HG02588 (cell line): ENCODE results near the gene GLDN.
"Not testable (repeated sequence)": the region's sequence is repeated elsewhere in the genome, so short reads cannot be mapped to it uniquely, and the experiment has no call there.

Experiments used
- ATAC-seq: cut with Tn5 transposase; IDR thresholded peaks from one replicate; pipeline ENCODE4 v1.9.1; 2021; ENCODE audit warnings: mild to moderate bottlenecking, moderate library complexity; ENCODE audit not compliant: unreplicated experiment

GLDN gene

DNA sequence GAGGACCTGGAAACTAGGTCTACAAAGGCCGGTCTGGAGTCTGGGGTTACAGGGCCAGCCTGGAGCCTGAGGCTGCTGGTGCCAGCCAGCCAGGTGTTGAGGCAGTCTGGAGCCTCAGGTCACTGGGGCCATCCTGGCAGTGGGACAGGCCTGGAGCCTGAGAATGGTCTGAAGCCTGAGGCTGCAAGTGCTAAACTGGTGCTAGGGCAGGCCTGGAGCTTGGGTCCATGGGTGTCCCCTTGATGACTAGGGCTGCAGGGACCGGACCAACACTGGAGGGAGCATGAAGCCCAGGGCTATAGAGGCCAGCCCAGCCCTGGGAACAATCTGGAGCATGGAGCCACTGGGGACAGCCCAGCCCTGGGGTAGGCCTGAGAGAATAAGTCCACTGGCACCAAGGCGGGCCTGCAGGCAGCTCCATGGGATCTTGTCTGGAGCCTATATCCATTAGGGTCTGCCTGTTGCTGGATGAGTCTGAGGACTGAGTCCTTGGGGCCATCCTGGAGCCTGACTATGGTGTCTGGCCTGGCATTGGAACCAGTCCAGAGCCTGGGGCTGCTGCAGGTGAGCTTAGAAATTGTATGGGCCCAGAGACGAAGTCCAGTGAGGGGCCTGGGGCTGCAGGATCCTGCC is 101.9 kb downstream of the GLDN start:
- ATAC-seq, result no peak

DNA sequence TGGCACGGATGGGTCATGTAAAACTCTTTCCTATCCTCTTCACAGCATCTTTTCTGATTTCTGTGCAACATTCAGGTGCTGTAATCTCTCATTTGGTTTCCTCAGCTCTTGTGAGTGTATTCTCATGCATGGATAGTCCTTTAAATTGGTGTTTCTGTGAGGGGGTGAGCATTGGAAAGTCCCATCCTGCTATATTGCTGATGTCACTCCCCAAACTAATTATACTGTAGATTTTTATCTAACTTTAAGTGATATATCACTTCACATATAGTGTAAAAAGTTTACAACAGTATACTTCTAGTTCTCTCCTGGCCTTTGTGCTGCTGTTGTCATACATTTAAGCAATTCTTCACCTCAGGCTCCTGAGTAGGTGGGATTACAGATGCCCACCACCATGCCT is 102.7 kb downstream of the GLDN start:
- ATAC-seq, result no peak

DNA sequence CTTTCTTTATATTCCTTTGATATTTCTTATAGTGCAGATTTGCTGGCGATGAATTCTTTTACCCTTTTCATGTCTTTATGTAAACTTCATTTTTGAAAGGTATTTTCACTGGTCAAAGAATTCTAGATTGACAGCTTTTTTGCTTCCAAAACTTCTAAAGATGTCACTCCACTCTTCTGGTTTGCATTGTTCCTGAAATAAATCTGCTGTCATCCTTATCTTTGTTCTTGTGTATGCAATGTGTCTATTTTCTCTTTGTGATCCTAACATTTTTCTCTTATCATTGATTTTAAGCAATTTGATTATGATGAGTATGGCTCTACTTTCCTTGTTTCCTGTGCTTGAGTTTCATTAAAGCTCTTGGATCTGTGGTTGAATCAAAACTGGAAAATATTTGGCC is 103.4 kb downstream of the GLDN start:
- no peak for ATAC-seq

DNA sequence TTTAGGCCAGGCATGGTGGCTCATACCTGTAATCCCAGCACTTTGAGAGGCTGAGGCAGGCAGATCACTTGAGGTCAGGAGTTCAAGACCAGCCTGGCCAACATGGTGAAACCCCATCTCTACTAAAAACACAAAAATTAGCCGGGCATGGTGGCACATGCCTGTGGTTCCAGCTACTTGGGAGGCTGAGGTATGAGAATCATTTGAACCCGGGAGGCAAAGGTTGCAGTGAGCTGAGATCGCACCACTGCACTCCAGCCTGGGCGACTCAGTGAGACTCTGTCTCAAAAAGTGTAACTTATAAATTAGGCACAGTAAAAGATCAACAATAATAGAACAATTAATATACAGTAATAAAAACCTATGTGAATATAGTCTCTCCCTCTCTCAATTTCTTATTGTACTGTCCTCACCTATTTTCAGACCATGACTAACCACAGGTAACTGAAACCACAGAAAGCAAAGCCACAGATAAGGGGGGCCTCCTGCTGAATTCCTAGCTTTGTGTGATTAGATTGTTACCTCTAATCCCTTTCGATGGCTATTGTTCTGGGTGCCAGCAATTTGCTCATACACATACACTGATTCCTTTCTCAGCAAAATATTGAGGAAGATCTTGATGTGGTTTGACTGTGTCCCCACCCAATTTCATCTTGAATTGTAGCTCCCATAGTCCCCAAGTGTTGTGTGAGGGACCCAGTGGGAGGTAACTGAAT is 104.7 kb downstream of the GLDN start:
- not testable (repeated sequence) for ATAC-seq

DNA sequence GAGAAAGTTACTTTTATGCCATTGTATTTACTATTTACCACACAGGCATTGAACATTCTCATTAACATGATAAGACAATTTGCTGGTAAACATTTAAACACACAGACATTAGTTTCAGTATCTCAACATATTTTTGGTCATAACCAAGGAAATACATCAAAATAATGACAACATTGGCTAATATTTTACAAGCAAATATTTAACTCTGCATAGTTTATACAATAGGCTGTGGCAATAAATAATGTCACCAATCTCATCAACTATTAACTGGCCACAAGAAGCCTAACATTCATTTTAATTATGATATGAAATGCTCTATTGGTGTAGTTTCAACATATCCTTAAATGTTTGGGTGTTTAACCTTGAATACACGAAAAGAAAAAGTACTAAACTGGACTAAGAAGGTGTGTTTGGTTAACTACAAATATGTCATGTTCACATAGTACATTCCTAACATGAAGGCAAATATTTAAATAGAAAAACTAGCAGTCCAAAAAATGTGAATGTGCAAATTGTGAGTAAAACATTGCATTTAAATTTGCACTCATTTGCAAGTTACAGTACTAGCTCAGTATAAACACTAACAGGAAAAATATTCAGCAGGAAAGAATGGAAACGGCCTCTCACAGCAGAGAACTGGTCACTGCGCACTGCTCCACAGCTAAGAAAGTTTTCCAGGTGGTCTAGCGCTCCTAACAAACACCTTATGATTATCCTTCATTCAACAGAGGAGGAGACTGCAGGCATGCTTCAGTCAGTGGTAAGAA is 106.6 kb downstream of the GLDN start:
- no peak for ATAC-seq

DNA sequence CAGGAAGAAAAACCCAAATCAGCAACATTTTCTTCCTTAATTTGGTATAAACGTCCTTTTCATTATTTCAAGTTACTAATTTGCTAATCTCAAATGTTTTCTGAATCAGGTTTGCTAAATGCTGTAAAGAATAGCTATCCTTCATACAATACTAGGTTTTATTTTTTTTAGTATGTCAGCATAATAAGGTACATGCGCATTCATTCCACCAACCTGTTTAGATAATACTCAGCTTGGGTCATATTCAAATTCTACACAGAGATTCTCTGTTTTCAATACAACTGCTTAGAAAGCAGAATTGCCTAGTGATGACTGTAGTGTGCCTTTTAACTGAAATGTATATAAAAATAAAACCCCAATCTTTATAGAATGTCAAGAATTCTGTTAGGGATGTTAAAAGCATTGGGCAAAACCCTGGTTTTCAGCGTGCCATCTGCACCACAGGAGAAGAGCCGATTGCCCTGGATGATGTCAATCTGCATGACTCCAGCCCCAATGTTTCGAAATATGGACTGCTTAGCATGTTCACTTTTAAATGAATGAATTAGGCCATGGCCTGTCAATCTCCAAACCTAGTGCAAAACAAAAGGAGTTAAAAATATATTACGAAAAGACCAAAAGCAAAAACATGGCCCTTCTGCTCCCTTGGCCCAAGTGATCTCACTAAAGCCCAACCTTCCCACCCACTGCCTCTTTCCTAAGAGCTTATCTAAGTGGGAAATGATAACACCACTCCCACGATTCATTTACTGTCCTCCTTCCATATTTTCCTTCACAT is 107.4 kb downstream of the GLDN start:
- ATAC-seq, result no peak

DNA sequence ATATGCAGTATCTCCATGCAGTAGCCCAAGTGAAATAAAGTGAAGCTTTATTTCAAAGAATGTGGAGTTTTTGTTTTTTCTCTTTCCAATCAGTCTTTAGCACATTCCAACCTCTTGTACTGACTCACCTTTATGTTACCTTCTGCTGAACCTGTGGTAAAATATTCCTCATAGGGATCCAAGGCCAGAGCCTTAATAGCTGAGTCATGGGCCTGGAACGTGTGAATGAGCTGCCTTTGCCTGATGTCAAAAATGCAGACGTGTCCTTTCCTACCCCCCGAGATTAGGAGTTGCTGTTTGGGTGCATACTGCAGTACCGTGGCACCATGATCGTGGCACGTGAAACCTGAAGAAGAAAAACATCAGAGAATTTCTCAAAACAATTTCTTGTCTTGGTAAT is 108.5 kb downstream of the GLDN start:
- ATAC-seq, result no peak
